SK-N-SH treated with all-trans-retinoic acid at 6 μM for 48 hours (cell line): ENCODE results near the gene SNX17.

Experiments
- ATAC-seq: fragments of 200-7000 bp; cut with Tn5 transposase; 3 replicates; pipeline ENCODE4 v1.9.1; 2020; ENCODE audit warnings: mild to moderate bottlenecking, moderate library complexity
- ARNTL ChIP-seq: fragments of 450-650 bp; formaldehyde crosslinking; IDR thresholded peaks from 2 replicates; pipeline ENCODE4 v1.5.0; 2020; ENCODE audit warnings: low read depth, mild to moderate bottlenecking, moderate library complexity, borderline replicate concordance
- BACH2 ChIP-seq: fragments of 250-450 bp; sonication (Bioruptor Pico); IDR thresholded peaks from 2 replicates; pipeline ENCODE4 v1.9.0; 2021; ENCODE audit warnings: mild to moderate bottlenecking, borderline replicate concordance
- CREB5 ChIP-seq: fragments of 250-450 bp; sonication (Bioruptor Pico); IDR thresholded peaks from 2 replicates; pipeline ENCODE4 v1.5.1; 2020; ENCODE audit warnings: low read depth, mild to moderate bottlenecking, moderate library complexity
- CSDC2 ChIP-seq: fragments of 250-450 bp; sonication (Bioruptor Pico); IDR thresholded peaks from 2 replicates; pipeline ENCODE4 v1.5.0; 2020; ENCODE audit warnings: mild to moderate bottlenecking, moderate library complexity
- CSRNP3 ChIP-seq: fragments of 250-450 bp; sonication (Bioruptor Pico); IDR thresholded peaks from 2 replicates; pipeline ENCODE4 v1.5.1; 2021; ENCODE audit warnings: mild to moderate bottlenecking, moderate library complexity
- ESRRG ChIP-seq: fragments of 250-450 bp; sonication (Bioruptor Pico); IDR thresholded peaks from 2 replicates; pipeline ENCODE4 v1.6.1; 2021; ENCODE audit warnings: mild to moderate bottlenecking
- GLIS3 ChIP-seq: fragments of 250-450 bp; sonication (Bioruptor Pico); IDR thresholded peaks from 2 replicates; pipeline ENCODE4 v1.5.0; 2020; ENCODE audit warnings: mild to moderate bottlenecking, moderate library complexity
- ISL1 ChIP-seq: fragments of 250-450 bp; sonication (Bioruptor Pico); IDR thresholded peaks from 2 replicates; pipeline ENCODE4 v2.1.2; 2022; ENCODE audit warnings: mild to moderate bottlenecking, moderate library complexity
- OSR1 ChIP-seq: fragments of 250-450 bp; sonication (Bioruptor Pico); IDR thresholded peaks from 2 replicates; pipeline ENCODE4 v1.8.0; 2022; ENCODE audit warnings: moderate library complexity, mild to moderate bottlenecking, inconsistent platforms
- PATZ1 ChIP-seq: fragments of 250-450 bp; sonication (Bioruptor Pico); IDR thresholded peaks from 2 replicates; pipeline ENCODE4 v1.8.0; 2020; ENCODE audit warnings: mild to moderate bottlenecking, moderate library complexity, borderline replicate concordance
- POU6F1 ChIP-seq: fragments of 250-450 bp; sonication (Bioruptor Pico); IDR thresholded peaks from 2 replicates; pipeline ENCODE4 v1.8.0; 2021; ENCODE audit warnings: low read depth, mild to moderate bottlenecking, moderate library complexity, borderline replicate concordance
- PPARA ChIP-seq: fragments of 250-450 bp; sonication (Bioruptor Pico); IDR thresholded peaks from 2 replicates; pipeline ENCODE4 v1.5.0; 2020; ENCODE audit warnings: mild to moderate bottlenecking, borderline replicate concordance
- RARB ChIP-seq: fragments of 250-450 bp; sonication (Bioruptor Pico); IDR thresholded peaks from 2 replicates; pipeline ENCODE4 v1.8.0; 2021; ENCODE audit warnings: mild to moderate bottlenecking, moderate library complexity
- SNAI2 ChIP-seq: fragments of 250-450 bp; sonication (Bioruptor Pico); IDR thresholded peaks from 2 replicates; pipeline ENCODE4 v1.5.0; 2020; ENCODE audit warnings: mild to moderate bottlenecking, moderate library complexity
- TCF4 ChIP-seq: fragments of 250-450 bp; sonication (Bioruptor Pico); IDR thresholded peaks from 2 replicates; pipeline ENCODE4 v1.8.0; 2021; ENCODE audit warnings: mild to moderate bottlenecking, moderate library complexity, borderline replicate concordance
- TOX ChIP-seq: fragments of 250-450 bp; sonication (Bioruptor Pico); IDR thresholded peaks from 2 replicates; pipeline ENCODE4 v1.8.0; 2021; ENCODE audit warnings: mild to moderate bottlenecking, moderate library complexity, borderline replicate concordance
- TSHZ2 ChIP-seq: fragments of 250-450 bp; sonication (Bioruptor Pico); IDR thresholded peaks from 2 replicates; pipeline ENCODE4 v1.5.0; 2020; ENCODE audit warnings: mild to moderate bottlenecking, moderate library complexity
- ZC3H10 ChIP-seq: fragments of 250-450 bp; sonication (Bioruptor Pico); IDR thresholded peaks from 2 replicates; pipeline ENCODE4 v1.5.1; 2021; ENCODE audit warnings: mild to moderate bottlenecking, moderate library complexity
- ZFP3 ChIP-seq: fragments of 250-450 bp; sonication (Bioruptor Pico); IDR thresholded peaks from 2 replicates; pipeline ENCODE4 v1.5.0; 2020; ENCODE audit warnings: mild to moderate bottlenecking, moderate library complexity
- ZFP30 ChIP-seq: fragments of 450-650 bp; formaldehyde crosslinking; IDR thresholded peaks from 2 replicates; pipeline ENCODE4 v1.5.0; 2022; ENCODE audit warnings: mild to moderate bottlenecking, moderate library complexity
- ZNF565 ChIP-seq: fragments of 450-650 bp; formaldehyde crosslinking; conservative IDR thresholded peaks from 2 replicates; pipeline ENCODE4 v1.5.0; 2020; ENCODE audit warnings: low read depth, mild to moderate bottlenecking, moderate library complexity
- ZNF70 ChIP-seq: fragments of 450-650 bp; formaldehyde crosslinking; IDR thresholded peaks from 2 replicates; pipeline ENCODE4 v1.5.0; 2020; ENCODE audit warnings: mild to moderate bottlenecking, moderate library complexity
- ZNF8 ChIP-seq: fragments of 450-650 bp; formaldehyde crosslinking; IDR thresholded peaks from 2 replicates; pipeline ENCODE4 v1.5.0; 2020; ENCODE audit warnings: mild to moderate bottlenecking, moderate library complexity

Gene SNX17

DNA sequence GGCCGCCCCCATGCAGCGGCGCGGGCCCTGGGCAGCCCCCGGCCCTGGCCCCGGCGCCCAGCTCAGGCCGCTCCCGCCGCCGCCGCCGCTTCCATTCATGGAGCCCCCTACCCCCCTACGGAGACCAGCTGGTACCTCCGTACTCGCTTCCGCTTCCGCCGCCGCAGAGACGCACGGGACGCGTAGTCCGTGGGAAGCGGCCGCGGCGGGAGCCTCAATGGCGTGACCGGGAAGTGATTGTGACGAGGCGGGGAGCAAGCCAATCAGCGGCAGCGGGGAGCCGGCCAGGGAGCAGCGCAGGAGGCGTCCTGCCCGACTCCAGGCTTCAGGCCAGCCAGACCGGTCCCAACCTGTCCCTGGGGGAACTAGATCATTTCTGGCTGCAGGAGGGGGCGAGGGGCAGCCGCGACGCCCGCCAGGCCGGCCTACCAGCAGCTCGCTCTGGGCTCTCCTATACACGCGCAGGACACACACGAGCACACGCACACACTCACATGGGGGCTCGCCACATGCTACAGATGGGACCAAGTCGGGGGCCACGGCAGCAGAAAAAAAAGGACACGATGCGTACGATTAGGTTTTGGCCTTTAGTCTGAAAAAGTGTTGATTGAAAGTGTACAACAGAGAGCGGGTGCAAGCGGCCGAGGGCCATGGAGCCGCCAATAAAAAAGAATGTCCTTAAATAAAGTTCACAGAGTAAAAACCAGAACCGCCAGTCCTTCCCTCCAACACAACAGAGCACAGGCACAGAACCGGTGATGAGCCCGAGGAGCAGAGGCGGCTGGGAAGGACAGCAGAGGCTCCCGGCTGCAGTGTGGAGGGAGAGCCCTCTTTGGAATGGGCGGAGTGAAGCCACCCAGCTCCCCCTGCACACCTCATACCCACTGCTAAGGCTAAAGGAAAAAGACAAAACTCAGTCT lies 10.5 kb downstream of the SNX17 start, which contains the start of gene ZNF513:
ZNF513 (minus strand) TSS at position 109 of the 920 bp plus-strand sequence. CDS start 208 bp downstream, outside the sequence.
- peak; percentile 85 for ATAC-seq
- peak; percentile 83; the same call in 1 of the 2 replicates for TF ChIP-seq CSRNP3
- TF ChIP-seq ZNF70, result no peak; the same call in 1 of the 2 replicates
- TF ChIP-seq ZC3H10, result no peak
- TF ChIP-seq ARNTL, result no peak
- no peak for TF ChIP-seq TCF4 (CRISPR knock-in tag)
- no peak for TF ChIP-seq PPARA
- peak; percentile 68; the same call in 1 of the 2 replicates for TF ChIP-seq TSHZ2 (CRISPR knock-in tag)
- 0 out of 2 replicates have a peak, but pooled peaks have one; percentile 37 for TF ChIP-seq ISL1 (CRISPR knock-in tag)
- 0 out of 2 replicates have a peak, but pooled peaks have one; percentile 70 for TF ChIP-seq POU6F1 (CRISPR knock-in tag)
- 0 out of 2 replicates have a peak, but pooled peaks have one; percentile 34 for TF ChIP-seq ZFP30 (CRISPR knock-in tag)
- 0 out of 2 replicates have a peak, but pooled peaks have one; percentile 51 for TF ChIP-seq CSDC2
- TF ChIP-seq SNAI2 (CRISPR knock-in tag), result no peak
- no peak for TF ChIP-seq TOX (CRISPR knock-in tag)
- peak; percentile 43; the same call in 1 of the 2 replicates for TF ChIP-seq GLIS3 (CRISPR knock-in tag)
- peak; percentile 78; the same call in 1 of the 2 replicates for TF ChIP-seq PATZ1 (CRISPR knock-in tag)
- TF ChIP-seq ESRRG (CRISPR knock-in tag), result peak; percentile 77; the same call in 1 of the 2 replicates
- TF ChIP-seq ZFP3 (CRISPR knock-in tag), result peak; percentile 79; the same call in 1 of the 2 replicates
- TF ChIP-seq CREB5 (CRISPR knock-in tag), result peak; percentile 43; the same call in 1 of the 2 replicates
- TF ChIP-seq OSR1 (CRISPR knock-in tag), result no peak
- TF ChIP-seq RARB (CRISPR knock-in tag), result no peak
- no peak for TF ChIP-seq ZNF565 (CRISPR knock-in tag)
- TF ChIP-seq BACH2 (CRISPR knock-in tag), result no peak
- TF ChIP-seq ZNF8 (CRISPR knock-in tag), result no peak
